ENCODE measurements around the gene BAHCC1. TPM values are rescaled to one million over a fixed set of nuclear protein-coding genes. Genes with fewer than 3 reads are reported as not detected.
"Not testable (repeated sequence)": the region's sequence is repeated elsewhere in the genome, so short reads cannot be mapped to it uniquely, and the experiment has no call there.

The BAHCC1 gene
- total and polyA plus RNA-seq, 2 donors (not counting 3 experiments of a cell fraction or from before 2014, with no cell fraction given), result 4.7 to 11.6 TPM

GRCh38 chr17:81424151-81425017 lies 29.1 kb downstream of the BAHCC1 start:
- DNase-seq (ENCODE audit: low read depth, low spot score) (no peak), FAIRE-seq (no peak)
- Histone ChIP-seq H2AFZ (ENCODE audit: low read depth, low read length) (no peak overlapping the region), H3K9me1 (replicated peaks; ENCODE audit: control insufficient read depth, extremely low read depth, insufficient read depth, low read length) (no peaks in the 10 kb centered on the region), H3K36me3 (ENCODE audit: control insufficient read depth in 2 of 2, extremely low read depth in 1 of 2, insufficient read depth in 2 of 2, low read length in 2 of 2) (no peaks in the 10 kb centered on the region), H3K4me1 (ENCODE audit: control insufficient read depth, extremely low read depth, insufficient read depth, low read length) (peaks cover 24% of the 10 kb centered on the region), H3K4me2 (ENCODE audit: insufficient read depth, low read length) (no peak overlapping the region), H4K20me1 (replicated peaks; ENCODE audit: control insufficient read depth, extremely low read depth, insufficient read depth, low read length) (no peaks in the 10 kb centered on the region), H3K9me3 (replicated peaks; ENCODE audit: control insufficient read depth, insufficient read depth, low read length) (no peaks in the 10 kb centered on the region), H3K79me2 (ENCODE audit: control insufficient read depth, insufficient read depth, low read length) (no peaks in the 10 kb centered on the region), H3K4me3 (replicated peaks in 1 of 3; ENCODE audit: insufficient read depth in 1 of 3, low read depth in 1 of 3, low read length in 3 of 3) (no peak overlapping the region), H3K9ac (replicated peaks; ENCODE audit: extremely low read depth, insufficient read depth, low read length) (no peak overlapping the region), H3K27me3 (ENCODE audit: control insufficient read depth in 2 of 2, insufficient read depth in 2 of 2, low read length in 2 of 2) (no peaks in the 10 kb centered on the region), H3K27ac (ENCODE audit: insufficient read depth, low read depth, low read length) (no peak overlapping the region)
- POLR2A ChIA-PET, result no interaction called here
- CTCF ChIA-PET, result no interaction called here
- dilution Hi-C loops (cut with MboI; ENCODE audit: extremely low pct_ligation_motif_present, low sequenced_read_pairs) (no loop called here), intact Hi-C loops (cut with micrococcal nuclease) (no loop called here)
- BruUV-seq (replicated peaks), result no TSS peak
- TF ChIP-seq GATA2 (IDR thresholded peaks at IDR 0.05; ENCODE audit: insufficient read depth, insufficient read length, low read depth, low read length), result no peak
- TF ChIP-seq POLR2AphosphoS5 (IDR thresholded peaks at IDR 0.05; ENCODE audit: insufficient read depth, low read depth, low read length), result no peak
- TF ChIP-seq EZH2 (IDR thresholded peaks at IDR 0.05; ENCODE audit: borderline replicate concordance, low read depth, low read length, severe bottlenecking), result no peak
- TF ChIP-seq POLR2A (IDR thresholded peaks at IDR 0.05; ENCODE audit: low read depth, low read length), result no peak
- TF ChIP-seq, protein P1, sequence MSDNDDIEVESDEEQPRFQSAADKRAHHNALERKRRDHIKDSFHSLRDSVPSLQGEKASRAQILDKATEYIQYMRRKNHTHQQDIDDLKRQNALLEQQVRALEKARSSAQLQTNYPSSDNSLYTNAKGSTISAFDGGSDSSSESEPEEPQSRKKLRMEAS (IDR thresholded peaks at IDR 0.05; ENCODE audit: insufficient read depth, insufficient read length), result no peak
- no peak for TF ChIP-seq MYC (IDR thresholded peaks at IDR 0.05; ENCODE audit: low read depth, low read length)
- no peak for TF ChIP-seq JUN (IDR thresholded peaks at IDR 0.05; ENCODE audit: borderline replicate concordance, insufficient read depth, insufficient read length, low read depth)
- TF ChIP-seq, protein P2, sequence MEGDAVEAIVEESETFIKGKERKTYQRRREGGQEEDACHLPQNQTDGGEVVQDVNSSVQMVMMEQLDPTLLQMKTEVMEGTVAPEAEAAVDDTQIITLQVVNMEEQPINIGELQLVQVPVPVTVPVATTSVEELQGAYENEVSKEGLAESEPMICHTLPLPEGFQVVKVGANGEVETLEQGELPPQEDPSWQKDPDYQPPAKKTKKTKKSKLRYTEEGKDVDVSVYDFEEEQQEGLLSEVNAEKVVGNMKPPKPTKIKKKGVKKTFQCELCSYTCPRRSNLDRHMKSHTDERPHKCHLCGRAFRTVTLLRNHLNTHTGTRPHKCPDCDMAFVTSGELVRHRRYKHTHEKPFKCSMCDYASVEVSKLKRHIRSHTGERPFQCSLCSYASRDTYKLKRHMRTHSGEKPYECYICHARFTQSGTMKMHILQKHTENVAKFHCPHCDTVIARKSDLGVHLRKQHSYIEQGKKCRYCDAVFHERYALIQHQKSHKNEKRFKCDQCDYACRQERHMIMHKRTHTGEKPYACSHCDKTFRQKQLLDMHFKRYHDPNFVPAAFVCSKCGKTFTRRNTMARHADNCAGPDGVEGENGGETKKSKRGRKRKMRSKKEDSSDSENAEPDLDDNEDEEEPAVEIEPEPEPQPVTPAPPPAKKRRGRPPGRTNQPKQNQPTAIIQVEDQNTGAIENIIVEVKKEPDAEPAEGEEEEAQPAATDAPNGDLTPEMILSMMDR (IDR thresholded peaks at IDR 0.05; ENCODE audit: extremely low read depth in 1 of 2, insufficient read depth in 1 of 2, low read depth in 1 of 2, low read length in 2 of 2), result no peak
- no peak for TF ChIP-seq FOS (IDR thresholded peaks at IDR 0.05; ENCODE audit: borderline replicate concordance, insufficient read depth, low read length)

DNA sequence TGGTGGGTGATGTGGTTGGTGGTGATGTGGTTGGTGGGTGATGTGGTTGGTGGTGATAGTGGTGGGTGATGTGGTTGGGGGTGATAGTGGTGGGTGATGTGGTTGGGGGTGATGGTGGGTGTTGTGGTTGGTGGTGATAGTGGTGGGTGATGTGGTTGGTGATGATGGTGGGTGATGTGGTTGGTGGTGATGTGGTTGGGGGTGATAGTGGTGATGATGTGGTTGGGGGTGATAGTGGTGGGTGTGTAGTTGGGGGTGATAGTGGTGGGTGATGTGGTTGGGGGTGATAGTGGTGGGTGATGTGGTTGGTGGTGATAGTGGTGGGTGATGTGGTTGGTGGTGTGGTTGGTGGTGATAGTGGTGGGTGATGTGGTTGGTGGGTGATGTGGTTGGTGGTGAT lies 29.8 kb downstream of the BAHCC1 start:
- H2AFZ ChIP-seq (ENCODE audit: low read depth, low read length); POLR2A ChIA-PET: not testable (repeated sequence)
- peak; percentile 63 for FAIRE-seq

More for the DNA sequence above, 29.8 kb downstream of the BAHCC1 start:
- H3K4me3 ChIP-seq (replicated peaks in 1 of 3; ENCODE audit: insufficient read depth in 1 of 3, low read depth in 1 of 3, low read length in 3 of 3); H3K36me3 ChIP-seq (ENCODE audit: control insufficient read depth in 2 of 2, extremely low read depth in 1 of 2, insufficient read depth in 2 of 2, low read length in 2 of 2); H3K27me3 ChIP-seq (ENCODE audit: control insufficient read depth in 2 of 2, insufficient read depth in 2 of 2, low read length in 2 of 2); H4K20me1 ChIP-seq (replicated peaks; ENCODE audit: control insufficient read depth, extremely low read depth, insufficient read depth, low read length); H3K79me2 ChIP-seq (ENCODE audit: control insufficient read depth, insufficient read depth, low read length); intact Hi-C loops (cut with micrococcal nuclease); H3K9ac ChIP-seq (replicated peaks; ENCODE audit: extremely low read depth, insufficient read depth, low read length); BruUV-seq (replicated peaks); H3K4me2 ChIP-seq (ENCODE audit: insufficient read depth, low read length); dilution Hi-C loops (cut with MboI; ENCODE audit: extremely low pct_ligation_motif_present, low sequenced_read_pairs); H3K9me1 ChIP-seq (replicated peaks; ENCODE audit: control insufficient read depth, extremely low read depth, insufficient read depth, low read length); H3K9me3 ChIP-seq (replicated peaks; ENCODE audit: control insufficient read depth, insufficient read depth, low read length); H3K27ac ChIP-seq (ENCODE audit: insufficient read depth, low read depth, low read length); DNase-seq (ENCODE audit: low read depth, low spot score); CTCF ChIA-PET: not testable (repeated sequence)
- peaks cover 23% of the 10 kb centered on the region for H3K4me1 ChIP-seq (ENCODE audit: control insufficient read depth, extremely low read depth, insufficient read depth, low read length)

Data from endothelial cell of umbilical vein (primary cell).